Ishikawa (cell line): Measurements from ENCODE around the gene PLA2G2C.

Experiments
- EP300 ChIP-seq: IDR thresholded peaks from 2 replicates; pipeline ENCODE4 v1.6.1; 2012; ENCODE audit warnings: borderline replicate concordance
- FOXM1 ChIP-seq: IDR thresholded peaks from 2 replicates; pipeline ENCODE4 v1.6.1; 2012; ENCODE audit warnings: low read depth, borderline replicate concordance
- NFIC ChIP-seq: IDR thresholded peaks from 2 replicates; pipeline ENCODE4 v1.6.1; 2012
- REST ChIP-seq: IDR thresholded peaks from 2 replicates; pipeline ENCODE4 v1.6.1; 2012; ENCODE audit warnings: low read depth, mild to moderate bottlenecking
- TCF12 ChIP-seq: IDR thresholded peaks from 2 replicates; pipeline ENCODE4 v1.6.1; 2012; ENCODE audit warnings: low read depth

GRCh38 chr1:20210736-20211460 lies 24.6 kb upstream of the PLA2G2C start:
- TF ChIP-seq NFIC (no peak), FOXM1 (no peak), TCF12 (no peak), REST (no peak), EP300 (no peak)
